Rectal smooth muscle tissue (tissue), 1 donor: ENCODE data around the gene CELF5.

Experiments
- H3K27ac ChIP-seq: one replicate; pipeline ENCODE4 v1.7.0; 2013; ENCODE audit warnings: low read depth, low read length, inconsistent platforms
- H3K27me3 ChIP-seq: one replicate; pipeline ENCODE4 v1.7.0; 2013; ENCODE audit warnings: low read length; ENCODE audit not compliant: control insufficient read depth, insufficient read depth
- H3K36me3 ChIP-seq: one replicate; pipeline ENCODE4 v1.7.0; 2013; ENCODE audit warnings: low read length; ENCODE audit not compliant: control insufficient read depth, insufficient read depth
- H3K4me1 ChIP-seq: one replicate; pipeline ENCODE4 v1.7.0; 2013; ENCODE audit warnings: low read length; ENCODE audit not compliant: control insufficient read depth, insufficient read depth
- H3K4me3 ChIP-seq: one replicate; pipeline ENCODE4 v1.7.0; 2013; ENCODE audit warnings: low read length
- H3K9ac ChIP-seq: one replicate; pipeline ENCODE4 v1.7.0; 2013; ENCODE audit warnings: low read length

Gene CELF5

GRCh38 chr19:3345850-3346460 is 121.5 kb downstream of the CELF5 start:
- H3K4me3 ChIP-seq, result no peak overlapping the region
- H3K27me3 ChIP-seq, result no peaks in the 10 kb centered on the region
- peak overlapping the region; percentile 94 for H3K27ac ChIP-seq
- H3K9ac ChIP-seq, result no peak overlapping the region
- peaks cover 14% of the 10 kb centered on the region for H3K4me1 ChIP-seq
- no peaks in the 10 kb centered on the region for H3K36me3 ChIP-seq
